Measurements from ENCODE around the gene PAK5.

PAK5 gene

GRCh38 chr20:9594284-9594875, 244.5 kb downstream of the PAK5 start:
- peak overlapping the region; percentile 76 for H3K27ac ChIP-seq
- TF ChIP-seq CTCF (conservative IDR thresholded peaks at IDR 0.05), result no peak

GRCh38 chr20:9592419-9592818, 246.5 kb downstream of the PAK5 start:
- H3K27ac ChIP-seq, result no peak overlapping the region
- TF ChIP-seq CTCF (conservative IDR thresholded peaks at IDR 0.05), result no peak

- H3K27ac ChIP-seq, result no peak overlapping the region
- no peak for TF ChIP-seq CTCF (conservative IDR thresholded peaks at IDR 0.05)
Measured at GRCh38 chr20:9591080-9591479, 247.8 kb downstream of the PAK5 start.

- no peak for TF ChIP-seq CTCF (conservative IDR thresholded peaks at IDR 0.05)
- no peak overlapping the region for H3K27ac ChIP-seq
Measured at GRCh38 chr20:9590189-9590588, 248.7 kb downstream of the PAK5 start.

- TF ChIP-seq CTCF (conservative IDR thresholded peaks at IDR 0.05), result no peak
Measured at GRCh38 chr20:9588706-9589105, 250.2 kb downstream of the PAK5 start.

GRCh38 chr20:9583151-9583550, 255.7 kb downstream of the PAK5 start:
- H3K27ac ChIP-seq, result no peak overlapping the region
- no peak for TF ChIP-seq CTCF (conservative IDR thresholded peaks at IDR 0.05)

More at GRCh38 chr20:9588706-9589105, 250.2 kb downstream of the PAK5 start:
- no peak overlapping the region for H3K27ac ChIP-seq

GRCh38 chr20:9582137-9582536, 256.7 kb downstream of the PAK5 start:
- TF ChIP-seq CTCF (conservative IDR thresholded peaks at IDR 0.05), result no peak
- no peak overlapping the region; the same call in 1 of the 2 replicates for H3K27ac ChIP-seq
